Cardiac muscle cell (in vitro differentiated cells and primary cell): ENCODE results near the gene IL1R1. TPM values are rescaled to one million over a fixed set of nuclear protein-coding genes. Genes with fewer than 3 reads are reported as not detected.
"Not testable (repeated sequence)": the region's sequence is repeated elsewhere in the genome, so short reads cannot be mapped to it uniquely, and the experiment has no call there.

Source experiments
- DNase-seq, 2 donors: peaks; one replicate each; pipeline versions ENCODE4 v3.0.0 to v3.0.0-alpha.2; 2010 to 2017; ENCODE audit warnings: low read depth in 1 of 2, low spot score in 1 of 2
- H3K27ac ChIP-seq: fragments of 200-600 bp; sonication (generic); 2 replicates; pipeline ENCODE4 v1.5.1; 2016
- H3K27me3 ChIP-seq: fragments of 200-600 bp; sonication (generic); 2 replicates; pipeline ENCODE4 v1.6.0; 2016; ENCODE audit warnings: control low read depth
- H3K36me3 ChIP-seq: fragments of 200-600 bp; sonication (generic); 2 replicates; pipeline ENCODE4 v1.5.1; 2016; ENCODE audit warnings: control low read depth
- H3K4me1 ChIP-seq: fragments of 200-600 bp; sonication (generic); 2 replicates; pipeline ENCODE4 v1.8.1; 2017; ENCODE audit warnings: low read depth, mild to moderate bottlenecking, mixed run types
- H3K4me3 ChIP-seq: fragments of 200-600 bp; sonication (generic); 2 replicates; pipeline ENCODE4 v1.5.1; 2016; ENCODE audit warnings: mild to moderate bottlenecking
- H3K9me3 ChIP-seq: fragments of 200-600 bp; sonication (generic); 2 replicates; pipeline ENCODE4 v1.5.1; 2017; ENCODE audit warnings: low read depth, mild to moderate bottlenecking, control low read depth
- polyA plus RNA-seq: library from polyadenylated mRNA; unstranded; fragments of >200 nt; fragmentation: Nextera tagmentation; extraction: Ambion mirVana; gene quantifications from 2 replicates; pipeline ENCODE4 v1.2.1, GENCODE V29; 2016
- total RNA-seq: library from RNA; depleted of rRNA; stranded (reverse); fragments of >200 nt; gene quantifications from 2 replicates; pipeline ENCODE4 v1.2.3, GENCODE V29; 2016
- TF ChIP-seq, protein P1 (sequence below): IDR thresholded peaks from 2 replicates; pipeline ENCODE4 v1.5.1; 2012; ENCODE audit warnings: low read depth, mild to moderate bottlenecking, low read length

Gene IL1R1
- total and polyA plus RNA-seq, 2 experiments from 2014 or later = 0.18 to 1.4 TPM

DNA sequence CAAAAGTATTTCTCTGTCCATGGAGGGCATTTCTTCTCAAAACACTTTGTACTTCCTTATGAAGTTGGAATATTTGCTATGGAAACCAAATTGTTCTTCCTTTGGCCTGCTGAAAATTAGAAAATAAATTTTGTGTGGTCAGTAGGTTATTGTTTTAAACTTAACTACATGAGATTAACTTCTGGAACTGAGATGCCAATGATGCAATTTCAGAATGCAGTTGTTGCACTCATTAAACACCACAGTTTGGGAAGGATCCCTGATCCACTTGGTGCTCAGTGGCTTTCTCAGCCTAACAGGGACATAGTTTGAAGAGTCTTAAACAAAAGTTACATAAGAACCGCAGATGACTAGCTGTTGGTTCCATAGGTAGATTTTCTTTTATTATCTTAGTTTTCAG, 23.3 kb upstream of the IL1R1 start:
- Histone ChIP-seq H3K36me3 (no peaks in the 10 kb centered on the region), H3K27ac (no peak overlapping the region), H3K4me1 (no peaks in the 10 kb centered on the region), H3K9me3 (no peaks in the 10 kb centered on the region), H3K4me3 (no peak overlapping the region), H3K27me3 (no peaks in the 10 kb centered on the region)
- peak in 1 of 2 donors; percentile 69 for DNase-seq
- TF ChIP-seq, protein P1, sequence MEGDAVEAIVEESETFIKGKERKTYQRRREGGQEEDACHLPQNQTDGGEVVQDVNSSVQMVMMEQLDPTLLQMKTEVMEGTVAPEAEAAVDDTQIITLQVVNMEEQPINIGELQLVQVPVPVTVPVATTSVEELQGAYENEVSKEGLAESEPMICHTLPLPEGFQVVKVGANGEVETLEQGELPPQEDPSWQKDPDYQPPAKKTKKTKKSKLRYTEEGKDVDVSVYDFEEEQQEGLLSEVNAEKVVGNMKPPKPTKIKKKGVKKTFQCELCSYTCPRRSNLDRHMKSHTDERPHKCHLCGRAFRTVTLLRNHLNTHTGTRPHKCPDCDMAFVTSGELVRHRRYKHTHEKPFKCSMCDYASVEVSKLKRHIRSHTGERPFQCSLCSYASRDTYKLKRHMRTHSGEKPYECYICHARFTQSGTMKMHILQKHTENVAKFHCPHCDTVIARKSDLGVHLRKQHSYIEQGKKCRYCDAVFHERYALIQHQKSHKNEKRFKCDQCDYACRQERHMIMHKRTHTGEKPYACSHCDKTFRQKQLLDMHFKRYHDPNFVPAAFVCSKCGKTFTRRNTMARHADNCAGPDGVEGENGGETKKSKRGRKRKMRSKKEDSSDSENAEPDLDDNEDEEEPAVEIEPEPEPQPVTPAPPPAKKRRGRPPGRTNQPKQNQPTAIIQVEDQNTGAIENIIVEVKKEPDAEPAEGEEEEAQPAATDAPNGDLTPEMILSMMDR = no peak

DNA sequence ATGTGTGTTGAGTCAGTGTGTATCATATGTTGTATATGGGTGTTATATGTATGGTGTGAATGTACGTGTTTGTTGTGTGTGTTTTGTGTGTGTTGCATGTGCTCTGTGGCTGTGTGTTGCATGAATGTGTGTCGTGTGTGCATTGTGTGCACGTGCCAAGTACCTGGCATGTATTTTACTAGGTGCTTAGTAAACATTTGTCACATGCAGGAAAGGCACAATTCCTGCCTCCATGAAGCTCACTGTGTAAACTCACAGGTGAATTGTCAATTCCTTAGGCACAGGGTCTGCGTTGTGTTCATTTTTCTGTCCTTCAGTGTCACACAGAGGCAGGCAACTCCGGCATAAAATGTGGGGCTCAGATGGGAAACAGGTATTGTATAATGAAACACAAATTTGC, 22.3 kb upstream of the IL1R1 start:
- no peaks in the 10 kb centered on the region for H3K27me3 ChIP-seq
- no peak overlapping the region for H3K27ac ChIP-seq
- no peaks in the 10 kb centered on the region for H3K4me1 ChIP-seq
- no peaks in the 10 kb centered on the region for H3K9me3 ChIP-seq
- TF ChIP-seq, protein P1 = no peak
- no peak overlapping the region for H3K4me3 ChIP-seq
- H3K36me3 ChIP-seq = no peaks in the 10 kb centered on the region
- DNase-seq = peak in 1 of 2 donors; percentile 36

GRCh38 chr2:102120701-102121159, 21.8 kb upstream of the IL1R1 start:
- TF ChIP-seq, protein P1 = no peak
- H3K9me3 ChIP-seq = no peaks in the 10 kb centered on the region
- peak in 1 of 2 donors; percentile 29 for DNase-seq
- H3K36me3 ChIP-seq = no peaks in the 10 kb centered on the region
- H3K27me3 ChIP-seq = no peaks in the 10 kb centered on the region
- H3K4me3 ChIP-seq = no peak overlapping the region
- no peak overlapping the region for H3K27ac ChIP-seq
- no peaks in the 10 kb centered on the region for H3K4me1 ChIP-seq

DNA sequence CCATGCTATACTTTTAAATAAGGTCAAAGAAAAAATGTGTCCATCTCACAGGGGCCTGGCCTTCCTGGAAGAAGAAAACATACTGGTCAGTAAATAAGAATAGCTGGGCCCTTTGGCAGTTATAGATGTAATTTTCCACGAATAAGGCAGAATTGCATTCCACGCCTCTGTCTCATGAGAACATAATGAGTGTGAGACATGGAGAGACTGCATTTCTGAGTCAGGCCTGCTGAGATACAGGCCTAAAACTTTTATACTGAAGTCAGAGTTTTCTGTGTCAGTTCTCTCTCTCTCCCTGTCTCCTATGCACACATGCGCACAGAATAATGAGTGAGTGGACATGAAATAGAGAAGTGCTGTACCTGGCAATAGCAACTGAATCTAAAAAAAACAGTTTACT, 20.4 kb upstream of the IL1R1 start:
- peak in 1 of 2 donors; percentile 80 for DNase-seq
- no peaks in the 10 kb centered on the region for H3K9me3 ChIP-seq
- no peaks in the 10 kb centered on the region for H3K4me1 ChIP-seq
- H3K4me3 ChIP-seq = no peak overlapping the region
- TF ChIP-seq, protein P1 = no peak
- H3K27me3 ChIP-seq = no peaks in the 10 kb centered on the region
- H3K36me3 ChIP-seq = no peaks in the 10 kb centered on the region
- no peak overlapping the region for H3K27ac ChIP-seq

GRCh38 chr2:102122909-102123308, 19.6 kb upstream of the IL1R1 start:
- no peak for DNase-seq
- Histone ChIP-seq H3K4me3 (no peak overlapping the region), H3K36me3 (no peaks in the 10 kb centered on the region), H3K27ac (no peak overlapping the region), H3K27me3 (no peaks in the 10 kb centered on the region), H3K9me3 (no peaks in the 10 kb centered on the region), H3K4me1 (no peaks in the 10 kb centered on the region)
- TF ChIP-seq, protein P1 = no peak

DNA sequence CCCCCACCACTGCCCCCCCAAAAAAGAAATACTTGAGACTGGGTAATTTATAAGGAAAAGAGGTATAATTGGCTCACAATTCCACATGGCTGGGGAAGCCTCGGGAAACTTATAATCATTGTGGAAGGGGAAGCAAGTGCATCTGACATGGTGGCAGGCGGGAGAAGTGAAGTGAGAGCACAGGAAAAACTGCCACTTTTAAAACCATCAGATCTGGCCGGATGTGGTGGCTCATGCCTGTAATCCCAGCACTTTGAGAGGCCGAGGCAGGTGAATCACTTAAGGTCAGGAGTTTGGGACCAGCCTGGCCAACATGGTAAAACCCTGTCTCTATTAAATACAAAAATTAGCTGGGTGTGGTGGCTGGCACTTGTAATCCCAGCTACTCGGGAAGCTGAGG, 18.1 kb upstream of the IL1R1 start:
- H3K9me3 ChIP-seq, H3K36me3 ChIP-seq, H3K27me3 ChIP-seq, H3K4me1 ChIP-seq, H3K27ac ChIP-seq, H3K4me3 ChIP-seq, DNase-seq: not testable (repeated sequence)
